ENCODE measurements around the gene DPYSL5.
"Not testable (repeated sequence)": the region's sequence is repeated elsewhere in the genome, so short reads cannot be mapped to it uniquely, and the experiment has no call there.

GRCh38 chr2:26882220-26882619 is 34.3 kb downstream of the DPYSL5 start:
- TF ChIP-seq, protein P1, sequence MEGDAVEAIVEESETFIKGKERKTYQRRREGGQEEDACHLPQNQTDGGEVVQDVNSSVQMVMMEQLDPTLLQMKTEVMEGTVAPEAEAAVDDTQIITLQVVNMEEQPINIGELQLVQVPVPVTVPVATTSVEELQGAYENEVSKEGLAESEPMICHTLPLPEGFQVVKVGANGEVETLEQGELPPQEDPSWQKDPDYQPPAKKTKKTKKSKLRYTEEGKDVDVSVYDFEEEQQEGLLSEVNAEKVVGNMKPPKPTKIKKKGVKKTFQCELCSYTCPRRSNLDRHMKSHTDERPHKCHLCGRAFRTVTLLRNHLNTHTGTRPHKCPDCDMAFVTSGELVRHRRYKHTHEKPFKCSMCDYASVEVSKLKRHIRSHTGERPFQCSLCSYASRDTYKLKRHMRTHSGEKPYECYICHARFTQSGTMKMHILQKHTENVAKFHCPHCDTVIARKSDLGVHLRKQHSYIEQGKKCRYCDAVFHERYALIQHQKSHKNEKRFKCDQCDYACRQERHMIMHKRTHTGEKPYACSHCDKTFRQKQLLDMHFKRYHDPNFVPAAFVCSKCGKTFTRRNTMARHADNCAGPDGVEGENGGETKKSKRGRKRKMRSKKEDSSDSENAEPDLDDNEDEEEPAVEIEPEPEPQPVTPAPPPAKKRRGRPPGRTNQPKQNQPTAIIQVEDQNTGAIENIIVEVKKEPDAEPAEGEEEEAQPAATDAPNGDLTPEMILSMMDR (IDR thresholded peaks at IDR 0.05), result not testable (repeated sequence)
- TF ChIP-seq POLR2A (IDR thresholded peaks at IDR 0.05), result not testable (repeated sequence)

All from tibial nerve (tissue), 3 donors.